NCI-H524 treated with DMSO at 0.1 percent for 48 hours (cell line): Measurements from ENCODE around the gene PKNOX2.
A peak's percentile ranks its signal among the peaks of the same experiment; 100 is the strongest.

Source experiments
- DNase-seq: peaks from one replicate; lab custom pipeline; 2025; lab: John Stamatoyannopoulos, UW

PKNOX2 gene

GRCh38 chr11:125443767-125444311, 279.3 kb downstream of the PKNOX2 start:
- DNase-seq: no peak

DNA sequence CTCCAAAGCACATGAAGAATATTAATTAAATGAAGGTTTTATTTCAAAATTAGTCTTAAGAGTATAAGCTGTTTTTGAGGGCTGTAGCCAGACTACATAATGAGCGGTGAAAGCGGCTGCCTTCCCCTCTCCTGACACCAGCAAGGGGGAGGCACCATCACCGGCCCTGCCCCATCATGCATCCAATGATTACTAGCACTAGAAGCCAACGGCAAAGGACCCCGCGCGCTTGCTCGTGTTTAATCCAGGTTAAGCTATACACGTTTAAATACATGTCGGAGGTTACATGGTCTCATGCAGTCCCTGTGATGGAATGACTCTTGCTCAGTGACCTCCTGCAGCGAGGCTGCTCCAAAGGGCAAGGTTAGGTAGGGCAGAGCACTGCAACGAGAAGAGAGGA, 281.2 kb downstream of the PKNOX2 start:
- no peak for DNase-seq

DNA sequence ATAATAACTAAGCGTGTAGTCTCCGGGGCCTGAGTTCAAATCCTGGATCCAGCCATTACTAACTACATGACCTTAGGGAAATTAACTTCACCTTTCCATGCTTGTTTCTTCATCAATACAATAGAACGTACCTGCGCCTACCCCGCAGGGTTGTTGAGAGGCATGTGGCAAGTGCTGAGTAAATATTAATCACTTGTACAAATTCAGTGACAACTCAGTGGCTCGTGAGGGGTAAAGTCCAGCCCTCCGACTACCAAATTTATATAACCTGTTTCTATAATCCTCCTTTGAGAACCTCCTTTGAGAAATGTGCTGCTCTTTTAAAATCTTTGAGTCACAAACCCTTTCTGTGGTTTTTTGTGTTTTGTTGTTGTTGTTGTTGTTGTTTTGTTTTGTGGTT, 281.7 kb downstream of the PKNOX2 start:
- DNase-seq: no peak

DNA sequence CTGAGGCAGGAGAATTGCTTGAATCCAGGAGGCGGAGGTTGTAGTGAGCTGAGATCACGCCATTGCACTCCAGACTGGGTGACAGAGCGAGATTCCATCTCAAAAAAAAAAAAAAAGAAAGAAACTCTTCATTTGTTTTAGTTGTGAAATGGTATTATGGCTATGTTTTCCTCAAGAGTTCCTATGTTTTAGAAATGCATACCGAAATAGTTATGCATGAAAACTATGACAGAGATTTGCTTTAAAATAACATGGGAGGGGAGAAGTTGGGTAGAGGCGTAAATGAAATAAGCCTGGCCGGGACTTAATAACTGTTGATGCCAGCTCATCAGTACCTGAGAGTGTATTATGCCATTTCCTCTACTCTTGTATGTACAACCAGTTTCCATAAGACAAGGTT, 283.2 kb downstream of the PKNOX2 start:
- no peak for DNase-seq

DNA sequence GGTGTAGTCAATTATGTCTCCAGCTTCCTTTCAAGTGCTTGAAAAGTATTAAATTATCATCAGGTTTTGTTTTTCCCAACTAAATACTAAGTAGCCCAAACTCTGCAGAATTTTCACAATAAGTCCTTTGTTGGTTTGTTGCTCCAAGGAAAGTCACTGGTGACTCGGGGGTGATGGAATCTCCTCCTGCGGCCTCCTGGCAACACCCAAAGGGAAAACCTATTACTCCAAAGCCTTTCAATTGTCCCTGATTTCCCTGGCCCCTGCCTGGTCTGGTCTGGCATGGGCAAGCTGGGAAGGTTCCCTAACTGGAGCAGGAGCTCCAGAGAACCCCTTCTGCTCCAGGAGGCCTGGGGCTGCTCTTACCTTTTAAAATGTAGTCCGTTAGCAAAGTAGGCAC, 283.6 kb downstream of the PKNOX2 start:
- no peak for DNase-seq

DNA sequence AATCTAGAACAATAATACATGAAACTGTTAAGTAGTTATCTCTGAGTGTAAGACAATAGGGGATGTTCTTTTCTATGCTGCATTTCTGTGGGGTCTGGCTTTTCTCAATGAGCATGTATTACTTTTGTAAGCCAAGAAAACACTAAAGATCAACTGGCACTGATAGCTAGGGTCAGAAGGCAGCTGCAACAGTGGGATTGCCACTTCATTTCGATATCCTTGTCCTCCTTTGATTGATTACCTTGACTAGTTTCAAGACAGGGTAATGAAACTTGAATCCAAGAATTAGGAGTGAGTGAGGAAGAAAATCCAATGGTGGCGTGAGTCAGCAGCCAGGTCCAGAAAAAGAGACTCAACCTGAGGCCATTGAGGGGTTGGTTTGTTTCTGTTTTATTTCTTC, 285.0 kb downstream of the PKNOX2 start:
- no peak for DNase-seq

DNA sequence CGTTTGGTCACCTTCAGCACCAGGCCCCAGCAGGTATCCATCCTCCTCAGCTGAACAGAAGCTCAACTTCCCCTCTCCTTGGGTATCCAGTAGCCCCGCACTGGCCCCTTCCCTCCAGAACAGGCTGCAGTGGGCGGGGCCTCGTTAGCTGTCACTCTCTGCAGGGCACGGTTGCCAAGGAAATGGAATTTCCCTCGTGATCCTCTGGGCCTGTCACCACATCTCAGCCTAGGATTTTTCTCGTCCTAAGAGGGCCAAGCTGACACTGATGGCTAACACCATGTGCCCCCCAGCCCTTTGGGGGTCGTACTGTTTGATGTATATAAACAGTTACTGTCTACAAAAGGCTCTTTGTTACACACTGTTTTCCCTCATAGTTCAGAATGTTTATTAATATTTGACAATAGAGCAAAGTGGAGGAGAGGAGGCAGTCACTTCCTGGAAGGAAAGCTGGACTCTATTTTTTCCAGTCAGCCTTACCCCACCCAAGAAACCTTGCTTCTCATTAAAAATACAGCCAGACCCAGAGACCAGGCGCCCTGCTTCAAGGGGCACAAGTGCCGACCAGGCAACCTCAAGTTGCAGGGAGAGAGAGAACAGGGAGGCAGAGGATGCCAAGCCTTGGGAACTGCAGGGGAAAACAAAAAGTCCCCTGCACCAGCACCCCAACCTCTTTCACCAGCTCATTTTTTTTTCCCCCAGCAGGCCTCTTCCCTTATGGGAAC, 287.0 kb downstream of the PKNOX2 start:
- peak; percentile 44 for DNase-seq

DNA sequence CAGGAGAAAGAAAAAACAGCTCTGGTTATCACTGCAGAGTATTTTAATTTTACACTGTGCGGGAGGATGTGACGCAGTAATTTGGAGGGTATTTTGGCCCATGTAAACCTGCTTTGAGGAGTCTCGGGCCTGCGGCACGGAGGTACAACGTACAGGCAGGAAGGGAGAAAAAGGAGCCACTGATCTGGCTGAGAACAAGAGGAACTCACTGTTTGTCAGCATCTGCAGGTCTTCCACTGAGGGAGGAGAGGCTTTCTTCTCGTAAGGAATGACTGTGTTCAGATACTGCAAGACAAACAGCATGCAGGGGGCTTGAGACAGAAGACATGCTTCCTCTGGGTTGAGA, 287.5 kb downstream of the PKNOX2 start:
- DNase-seq: no peak

GRCh38 chr11:125454047-125454446, 289.5 kb downstream of the PKNOX2 start:
- no peak for DNase-seq

- no peak for DNase-seq
Measured at GRCh38 chr11:125455851-125456250, 291.3 kb downstream of the PKNOX2 start.

DNA sequence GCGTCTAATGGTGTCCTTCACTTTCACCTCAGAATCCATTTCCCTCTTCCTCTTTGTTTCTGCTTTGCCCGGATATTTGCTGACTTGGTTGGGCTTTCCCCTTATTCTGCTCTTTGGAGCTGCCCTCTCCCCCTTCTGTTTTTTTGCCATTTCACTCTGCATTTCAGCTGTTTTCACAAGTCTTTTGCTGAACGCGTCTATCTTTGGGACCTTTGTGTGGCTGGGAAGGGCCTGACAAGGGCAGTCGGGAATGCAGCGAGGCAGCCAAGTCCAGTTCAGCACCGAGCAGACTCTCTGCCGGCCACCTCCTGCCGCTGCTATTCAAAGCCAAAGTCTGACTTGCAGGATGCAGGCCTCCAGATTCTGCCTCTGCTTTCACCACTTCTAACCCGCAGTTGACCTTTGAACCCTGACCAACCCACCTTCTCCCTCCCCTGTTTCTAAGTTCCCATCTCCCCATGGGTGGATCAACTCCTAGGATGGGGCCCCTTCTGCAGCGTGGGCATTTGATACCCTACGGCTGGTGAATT, 293.3 kb downstream of the PKNOX2 start:
- DNase-seq: no peak

GRCh38 chr11:125460275-125460674, 295.7 kb downstream of the PKNOX2 start:
- DNase-seq: no peak

- DNase-seq: no peak
Measured at GRCh38 chr11:125463590-125464269, 299.2 kb downstream of the PKNOX2 start.

DNA sequence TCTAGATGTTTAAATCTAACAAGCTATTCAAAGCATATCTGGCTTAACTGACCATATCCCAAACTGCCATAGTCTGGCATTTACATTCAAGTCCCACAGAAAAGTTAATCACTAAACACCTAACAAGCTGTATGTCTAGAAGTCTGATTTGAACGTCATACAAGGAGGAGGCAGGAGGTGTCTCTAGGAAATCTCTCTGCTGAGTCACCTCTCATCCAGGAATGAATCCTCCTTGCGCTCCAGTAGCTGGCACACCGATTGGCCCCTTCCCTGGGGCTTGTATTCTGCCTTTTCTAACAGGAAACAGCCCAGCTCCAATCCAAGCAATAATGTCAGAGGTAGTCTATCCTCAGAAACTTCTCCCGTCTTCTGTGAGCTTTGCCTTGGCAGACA, 299.7 kb downstream of the PKNOX2 start:
- DNase-seq: peak; percentile 47

DNA sequence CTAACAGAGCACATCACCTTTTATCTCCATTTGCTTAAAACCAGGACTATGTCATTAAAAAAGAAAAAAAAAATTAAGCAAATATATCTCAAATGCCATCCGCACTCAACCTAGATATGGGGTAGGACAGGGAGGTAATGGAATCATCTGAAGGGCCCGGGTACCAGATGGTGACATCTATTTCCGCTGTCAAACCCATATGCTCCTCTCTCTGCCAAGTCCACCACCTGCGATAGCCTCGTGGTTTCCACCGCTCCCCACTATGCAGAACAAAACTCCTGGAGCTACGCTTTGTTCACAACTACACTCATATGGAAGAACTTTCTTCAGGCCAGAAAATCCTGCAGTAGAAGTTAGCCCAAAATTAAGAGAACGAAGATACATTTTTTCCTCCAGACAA, 300.1 kb downstream of the PKNOX2 start:
- peak; percentile 73 for DNase-seq

- no peak for DNase-seq
Measured at GRCh38 chr11:125465255-125465654, 300.7 kb downstream of the PKNOX2 start.

GRCh38 chr11:125465701-125466100, 301.1 kb downstream of the PKNOX2 start:
- DNase-seq: no peak

DNA sequence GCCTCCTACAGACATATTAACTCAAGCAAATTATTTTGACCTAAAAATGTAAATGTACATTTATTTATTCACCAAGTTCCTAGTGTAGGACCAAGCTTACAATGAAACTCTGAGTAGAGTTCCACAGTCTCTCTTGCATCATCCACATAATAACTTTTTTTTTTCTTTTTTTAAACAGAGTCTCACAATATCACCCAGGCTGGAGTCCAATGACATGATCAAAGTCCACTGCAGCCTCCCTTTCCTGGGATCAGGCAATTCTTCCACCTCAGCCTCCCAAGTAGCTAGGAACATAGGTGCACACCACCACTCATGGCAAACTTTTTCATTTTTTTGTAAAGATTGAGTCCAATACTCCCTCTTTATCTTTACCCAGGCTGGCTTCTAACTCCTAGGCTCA, 303.5 kb downstream of the PKNOX2 start:
- DNase-seq: no peak

- no peak for DNase-seq
Measured at GRCh38 chr11:125468852-125469251, 304.3 kb downstream of the PKNOX2 start.

GRCh38 chr11:125470355-125470754, 305.8 kb downstream of the PKNOX2 start:
- no peak for DNase-seq

- DNase-seq: no peak
Measured at GRCh38 chr11:125476721-125477120, 312.2 kb downstream of the PKNOX2 start.

- no peak for DNase-seq
Measured at GRCh38 chr11:125479137-125479536, 314.6 kb downstream of the PKNOX2 start.

GRCh38 chr11:125481531-125481930, 317.0 kb downstream of the PKNOX2 start:
- DNase-seq: no peak
